Karpas-422 (cell line): ENCODE results near the gene ADCY5. TPM values are rescaled to one million over a fixed set of nuclear protein-coding genes. Genes with fewer than 3 reads are reported as not detected.

Experiments used
- DNase-seq: peaks from one replicate; pipeline ENCODE4 v3.0.0-alpha.2; 2015
- H2AFZ ChIP-seq: fragments of 200-600 bp; sonication (generic); 2 replicates; pipeline ENCODE4 v1.6.1; 2014; ENCODE audit warnings: antibody characterized with exemption, low read length, mixed read lengths
- H3K27ac ChIP-seq: fragments of 200-600 bp; sonication (generic); 2 replicates; pipeline ENCODE4 v1.5.1; 2014; ENCODE audit warnings: mild to moderate bottlenecking, low read length, moderate library complexity
- H3K27me3 ChIP-seq: fragments of 200-600 bp; sonication (generic); 2 replicates; pipeline ENCODE4 v1.6.1; 2014; ENCODE audit warnings: low read length, mixed read lengths
- H3K36me3 ChIP-seq: fragments of 200-600 bp; sonication (generic); 2 replicates; pipeline ENCODE4 v1.6.1; 2014; ENCODE audit warnings: low read length, mixed read lengths; ENCODE audit not compliant: insufficient read depth
- H3K4me1 ChIP-seq: fragments of 200-600 bp; sonication (generic); 2 replicates; pipeline ENCODE4 v1.6.1; 2014; ENCODE audit warnings: mild to moderate bottlenecking, low read length, mixed read lengths
- H3K4me2 ChIP-seq: fragments of 200-600 bp; sonication (generic); 2 replicates; pipeline ENCODE4 v1.6.1; 2014; ENCODE audit warnings: low read length, low read depth, mild to moderate bottlenecking; ENCODE audit not compliant: poor library complexity, severe bottlenecking
- H3K4me3 ChIP-seq: fragments of 200-600 bp; sonication (generic); 2 replicates; pipeline ENCODE4 v1.5.1; 2014; ENCODE audit warnings: mild to moderate bottlenecking, antibody characterized with exemption, low read length, mixed read lengths
- H3K79me2 ChIP-seq: fragments of 200-600 bp; sonication (generic); 2 replicates; pipeline ENCODE4 v1.6.1; 2014; ENCODE audit warnings: mild to moderate bottlenecking, low read length, mixed read lengths
- H3K9ac ChIP-seq: fragments of 200-600 bp; sonication (generic); 2 replicates; pipeline ENCODE4 v1.6.0; 2014; ENCODE audit warnings: low read length
- H3K9me2 ChIP-seq: fragments of 200-600 bp; sonication (generic), shearing (Covaris generic); replicated peaks from 2 replicates; pipeline ENCODE4 v1.6.0; 2014; ENCODE audit warnings: mild to moderate bottlenecking, low read length, moderate library complexity; ENCODE audit not compliant: insufficient read depth
- H3K9me3 ChIP-seq: fragments of 300-700, 200-600 bp; sonication (generic); 2 replicates; pipeline ENCODE4 v1.6.1; 2014; ENCODE audit warnings: low read length, mixed read lengths
- H4K20me1 ChIP-seq: fragments of 200-600 bp; sonication (generic); 2 replicates; pipeline ENCODE4 v1.6.1; 2014; ENCODE audit warnings: mild to moderate bottlenecking, antibody characterized with exemption, low read length, low read depth; ENCODE audit not compliant: insufficient read depth
- total RNA-seq: library from RNA; depleted of rRNA; stranded (reverse); fragments of >200 nt; shearing (Covaris generic); gene quantifications from 2 replicates; pipeline ENCODE4 v1.2.3, GENCODE V29; 2014; ENCODE audit warnings: low replicate concordance

ADCY5 gene
- total RNA-seq, 1 experiment from 2014 or later = not detected

- Histone ChIP-seq H2AFZ (no peak overlapping the region), H3K4me1 (peaks cover 6% of the 10 kb centered on the region), H3K36me3 (no peaks in the 10 kb centered on the region), H3K9me3 (no peaks in the 10 kb centered on the region), H3K27ac (no peak overlapping the region), H3K9ac (no peak overlapping the region), H3K4me3 (no peak overlapping the region), H3K4me2 (no peak overlapping the region), H4K20me1 (no peaks in the 10 kb centered on the region), H3K79me2 (no peaks in the 10 kb centered on the region), H3K9me2 (no peaks in the 10 kb centered on the region), H3K27me3 (no peaks in the 10 kb centered on the region)
- DNase-seq = no peak
These were observed 134.3 kb downstream of the ADCY5 start for GRCh38 chr3:123314359-123315270.

GRCh38 chr3:123313889-123314288 is 135.0 kb downstream of the ADCY5 start:
- Histone ChIP-seq H3K4me2 (no peak overlapping the region), H3K9me3 (no peaks in the 10 kb centered on the region), H3K9me2 (no peaks in the 10 kb centered on the region), H3K36me3 (no peaks in the 10 kb centered on the region), H3K27ac (no peak overlapping the region), H2AFZ (no peak overlapping the region), H3K4me3 (no peak overlapping the region), H3K27me3 (no peaks in the 10 kb centered on the region), H4K20me1 (no peaks in the 10 kb centered on the region), H3K4me1 (peaks cover 6% of the 10 kb centered on the region), H3K9ac (no peak overlapping the region), H3K79me2 (no peaks in the 10 kb centered on the region)
- DNase-seq = no peak

GRCh38 chr3:123312331-123313265 is 136.3 kb downstream of the ADCY5 start:
- H3K4me1 ChIP-seq = peaks cover 6% of the 10 kb centered on the region
- DNase-seq = no peak
- no peaks in the 10 kb centered on the region for H3K36me3 ChIP-seq
- H3K9me3 ChIP-seq = no peaks in the 10 kb centered on the region
- H3K9me2 ChIP-seq = no peaks in the 10 kb centered on the region
- H3K27ac ChIP-seq = no peak overlapping the region
- no peak overlapping the region for H3K4me2 ChIP-seq
- H3K27me3 ChIP-seq = no peaks in the 10 kb centered on the region
- H3K9ac ChIP-seq = no peak overlapping the region
- H4K20me1 ChIP-seq = no peaks in the 10 kb centered on the region
- no peak overlapping the region for H3K4me3 ChIP-seq
- H3K79me2 ChIP-seq = no peaks in the 10 kb centered on the region
- no peak overlapping the region for H2AFZ ChIP-seq

GRCh38 chr3:123311201-123311600 is 137.7 kb downstream of the ADCY5 start:
- H3K36me3 ChIP-seq = no peaks in the 10 kb centered on the region
- H2AFZ ChIP-seq = no peak overlapping the region
- no peak overlapping the region for H3K9ac ChIP-seq
- H3K79me2 ChIP-seq = no peaks in the 10 kb centered on the region
- no peak overlapping the region for H3K4me2 ChIP-seq
- no peak overlapping the region for H3K4me3 ChIP-seq
- peaks cover 10% of the 10 kb centered on the region for H3K4me1 ChIP-seq
- no peaks in the 10 kb centered on the region for H4K20me1 ChIP-seq
- no peaks in the 10 kb centered on the region for H3K9me3 ChIP-seq
- no peaks in the 10 kb centered on the region for H3K27me3 ChIP-seq
- no peaks in the 10 kb centered on the region for H3K9me2 ChIP-seq
- no peak for DNase-seq
- no peak overlapping the region for H3K27ac ChIP-seq

GRCh38 chr3:123310741-123311140 is 138.1 kb downstream of the ADCY5 start:
- H3K27me3 ChIP-seq = no peaks in the 10 kb centered on the region
- H4K20me1 ChIP-seq = no peaks in the 10 kb centered on the region
- H3K4me3 ChIP-seq = no peak overlapping the region
- no peak for DNase-seq
- peaks cover 10% of the 10 kb centered on the region for H3K4me1 ChIP-seq
- no peaks in the 10 kb centered on the region for H3K9me3 ChIP-seq
- H3K9me2 ChIP-seq = no peaks in the 10 kb centered on the region
- no peak overlapping the region for H3K27ac ChIP-seq
- no peak overlapping the region for H3K4me2 ChIP-seq
- no peaks in the 10 kb centered on the region for H3K36me3 ChIP-seq
- H3K9ac ChIP-seq = no peak overlapping the region
- H3K79me2 ChIP-seq = no peaks in the 10 kb centered on the region
- no peak overlapping the region for H2AFZ ChIP-seq

GRCh38 chr3:123310186-123310585 is 138.7 kb downstream of the ADCY5 start:
- Histone ChIP-seq H3K9me3 (no peaks in the 10 kb centered on the region), H3K9ac (no peak overlapping the region), H3K4me3 (no peak overlapping the region), H2AFZ (no peak overlapping the region), H3K27ac (no peak overlapping the region), H4K20me1 (no peaks in the 10 kb centered on the region), H3K36me3 (no peaks in the 10 kb centered on the region), H3K4me2 (no peak overlapping the region), H3K27me3 (no peaks in the 10 kb centered on the region), H3K9me2 (no peaks in the 10 kb centered on the region), H3K4me1 (peaks cover 10% of the 10 kb centered on the region), H3K79me2 (no peaks in the 10 kb centered on the region)
- no peak for DNase-seq

- no peak overlapping the region for H3K4me2 ChIP-seq
- H3K9ac ChIP-seq = no peak overlapping the region
- no peaks in the 10 kb centered on the region for H3K9me3 ChIP-seq
- H3K79me2 ChIP-seq = no peaks in the 10 kb centered on the region
- DNase-seq = no peak
- no peaks in the 10 kb centered on the region for H3K27me3 ChIP-seq
- no peaks in the 10 kb centered on the region for H3K9me2 ChIP-seq
- H3K36me3 ChIP-seq = no peaks in the 10 kb centered on the region
- no peaks in the 10 kb centered on the region for H4K20me1 ChIP-seq
- H3K4me3 ChIP-seq = no peak overlapping the region
- H3K27ac ChIP-seq = no peak overlapping the region
- H2AFZ ChIP-seq = no peak overlapping the region
- H3K4me1 ChIP-seq = peaks cover 16% of the 10 kb centered on the region
These were observed 141.8 kb downstream of the ADCY5 start for GRCh38 chr3:123307064-123307463.

GRCh38 chr3:123305192-123305591 is 143.7 kb downstream of the ADCY5 start:
- Histone ChIP-seq H3K4me1 (peaks cover 29% of the 10 kb centered on the region), H3K79me2 (no peaks in the 10 kb centered on the region), H3K27me3 (no peaks in the 10 kb centered on the region), H4K20me1 (no peaks in the 10 kb centered on the region), H3K36me3 (no peaks in the 10 kb centered on the region), H3K27ac (no peak overlapping the region), H3K4me3 (no peak overlapping the region), H3K4me2 (no peak overlapping the region), H2AFZ (no peak overlapping the region), H3K9me3 (no peaks in the 10 kb centered on the region), H3K9ac (no peak overlapping the region), H3K9me2 (no peaks in the 10 kb centered on the region)
- DNase-seq = no peak
